Uterus (tissue), 4 donors: ENCODE data around the gene ZBTB47. TPM values are rescaled to one million over a fixed set of nuclear protein-coding genes. Genes with fewer than 3 reads are reported as not detected.

Source experiments
- DNase-seq, 2 donors: peaks; one replicate each; pipeline ENCODE4 v3.0.0-alpha.2; 2019 to 2020
- H3K27ac ChIP-seq, 2 donors: fragments of 200-600 bp; sonication (generic); 1 replicate in 1 of 2; 2 replicates in 1 of 2; pipeline ENCODE4 v1.5.1; 2016 to 2018
- H3K27me3 ChIP-seq, 2 donors: fragments of 200-600 bp; sonication (generic); one replicate each; pipeline ENCODE4 v1.5.1; 2018 to 2019; ENCODE audit warnings: control low read depth in 1 of 2
- H3K36me3 ChIP-seq, 2 donors: fragments of 200-600 bp; sonication (generic); one replicate each; pipeline ENCODE4 v1.5.1; 2019; ENCODE audit warnings: control low read depth in 1 of 2
- H3K4me1 ChIP-seq, 2 donors: fragments of 200-600 bp; sonication (generic); one replicate each; pipeline ENCODE4 v1.5.1; 2018 to 2019; ENCODE audit warnings: control low read depth in 1 of 2
- H3K4me3 ChIP-seq, 2 donors: fragments of 200-600 bp; sonication (generic); 1 replicate in 1 of 2; 2 replicates in 1 of 2; pipeline ENCODE4 v1.5.1; 2018 to 2019; ENCODE audit warnings: mild to moderate bottlenecking in 1 of 2
- H3K9me3 ChIP-seq, 2 donors: fragments of 200-600 bp; sonication (generic); one replicate each; pipeline ENCODE4 v1.5.1; 2019; ENCODE audit warnings: control low read depth in 1 of 2
- POLR2A ChIP-seq, 2 donors: fragments of 450-650 bp; IDR thresholded peaks; one replicate each; pipeline ENCODE4 v1.6.1; 2016; ENCODE audit warnings: antibody characterized with exemption in 2 of 2, mild to moderate bottlenecking in 1 of 2, moderate library complexity in 1 of 2
- intact Hi-C: fragments of 100-400 bp; cut with DNase I; formaldehyde crosslinking; loops from one replicate; pipeline ENCODE4 v1.15.1; 2023; ENCODE audit warnings: low total_unique reads
- total RNA-seq, 4 donors: library from RNA; depleted of rRNA in 3 of 4; stranded (reverse); fragments of >200 nt in 3 of 4; gene quantifications; one replicate each; pipeline versions ENCODE4 v1.1.0 to v1.2.4, GENCODE V29; 2014 to 2023
- TF ChIP-seq, protein P1 (sequence below), 4 experiments: fragments of 200-600 bp in 2 of 4; fragments of 450-650 bp in 2 of 4; sonication (generic) in 2 of 4; IDR thresholded peaks; one replicate each; pipeline ENCODE4 v1.5.1; 2016 to 2019; ENCODE audit warnings: antibody characterized with exemption in 4 of 4, mild to moderate bottlenecking in 2 of 4, moderate library complexity in 1 of 4
- donor health status: DM: yes; HTN: yes; CAD: no.

Gene ZBTB47
- total RNA-seq, 4 donors from 2014 or later = 29.1 to 44.7 (median 32.1) TPM

DNA sequence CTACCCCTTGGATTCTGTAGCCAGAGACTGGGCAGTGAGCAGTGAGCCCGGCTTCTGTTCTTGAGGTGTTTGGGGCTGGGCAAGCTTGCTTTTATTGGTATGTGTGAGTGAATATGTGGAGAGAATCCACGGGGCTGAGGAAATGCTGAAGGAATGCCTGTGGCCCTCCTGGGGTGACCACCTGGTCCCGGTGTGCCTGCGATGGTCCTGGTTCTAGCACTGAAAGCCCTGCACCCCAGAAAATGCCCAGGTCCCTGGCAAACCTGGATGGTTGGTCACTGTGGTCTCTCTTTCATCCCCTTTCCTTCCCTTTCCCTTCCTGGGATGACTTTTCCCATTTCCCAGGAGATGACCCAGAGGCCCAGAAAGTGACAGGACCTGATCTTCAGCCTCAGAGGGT lies 4.2 kb downstream of the ZBTB47 start:
- DNase-seq = no peak
- H3K9me3 ChIP-seq = no peaks in the 10 kb centered on the region
- peaks cover 0 to 14% of the 10 kb centered on the region in 2 donors for H3K4me1 ChIP-seq
- no peak overlapping the region for H3K27ac ChIP-seq
- intact Hi-C loops = loop anchor here (10.0 kb wide), 1 partner anchor 53 kb away; the partner anchor contains the start of gene NKTR
- no peaks in the 10 kb centered on the region for H3K36me3 ChIP-seq
- TF ChIP-seq, protein P1, sequence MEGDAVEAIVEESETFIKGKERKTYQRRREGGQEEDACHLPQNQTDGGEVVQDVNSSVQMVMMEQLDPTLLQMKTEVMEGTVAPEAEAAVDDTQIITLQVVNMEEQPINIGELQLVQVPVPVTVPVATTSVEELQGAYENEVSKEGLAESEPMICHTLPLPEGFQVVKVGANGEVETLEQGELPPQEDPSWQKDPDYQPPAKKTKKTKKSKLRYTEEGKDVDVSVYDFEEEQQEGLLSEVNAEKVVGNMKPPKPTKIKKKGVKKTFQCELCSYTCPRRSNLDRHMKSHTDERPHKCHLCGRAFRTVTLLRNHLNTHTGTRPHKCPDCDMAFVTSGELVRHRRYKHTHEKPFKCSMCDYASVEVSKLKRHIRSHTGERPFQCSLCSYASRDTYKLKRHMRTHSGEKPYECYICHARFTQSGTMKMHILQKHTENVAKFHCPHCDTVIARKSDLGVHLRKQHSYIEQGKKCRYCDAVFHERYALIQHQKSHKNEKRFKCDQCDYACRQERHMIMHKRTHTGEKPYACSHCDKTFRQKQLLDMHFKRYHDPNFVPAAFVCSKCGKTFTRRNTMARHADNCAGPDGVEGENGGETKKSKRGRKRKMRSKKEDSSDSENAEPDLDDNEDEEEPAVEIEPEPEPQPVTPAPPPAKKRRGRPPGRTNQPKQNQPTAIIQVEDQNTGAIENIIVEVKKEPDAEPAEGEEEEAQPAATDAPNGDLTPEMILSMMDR (IDR thresholded peaks at IDR 0.05) = no peak
- no peak for TF ChIP-seq POLR2A (IDR thresholded peaks at IDR 0.05)
- no peaks in the 10 kb centered on the region for H3K27me3 ChIP-seq
- no peak overlapping the region for H3K4me3 ChIP-seq

DNA sequence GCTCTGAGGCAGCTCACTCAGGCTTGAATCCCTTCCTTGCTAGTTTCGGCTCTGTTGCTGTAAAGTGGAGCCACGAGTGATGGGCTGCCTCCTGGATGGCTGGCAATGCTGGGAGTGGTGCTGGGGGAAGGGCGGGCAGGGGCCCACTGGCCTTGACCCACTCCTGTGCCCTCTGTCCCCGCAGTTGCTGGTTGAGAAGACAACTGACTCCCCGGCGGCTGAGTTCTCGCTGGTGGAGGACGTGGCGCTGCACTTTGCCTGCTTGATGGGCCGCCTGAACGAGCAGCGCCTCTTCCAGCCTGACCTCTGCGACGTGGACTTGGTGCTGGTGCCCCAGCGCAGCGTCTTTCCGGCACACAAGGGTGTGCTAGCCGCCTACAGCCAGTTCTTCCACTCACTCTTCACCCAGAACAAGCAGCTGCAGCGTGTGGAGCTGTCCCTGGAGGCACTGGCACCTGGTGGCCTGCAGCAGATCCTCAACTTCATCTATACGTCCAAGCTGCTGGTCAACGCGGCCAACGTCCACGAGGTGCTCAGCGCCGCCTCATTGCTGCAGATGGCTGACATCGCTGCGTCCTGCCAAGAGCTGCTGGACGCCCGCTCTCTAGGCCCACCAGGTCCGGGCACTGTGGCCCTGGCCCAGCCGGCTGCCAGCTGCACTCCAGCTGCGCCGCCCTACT lies 4.7 kb downstream of the ZBTB47 start:
- no peaks in the 10 kb centered on the region for H3K9me3 ChIP-seq
- no peak overlapping the region for H3K27ac ChIP-seq
- H3K36me3 ChIP-seq = no peaks in the 10 kb centered on the region
- no peaks in the 10 kb centered on the region for H3K27me3 ChIP-seq
- peaks cover 0 to 8% of the 10 kb centered on the region in 2 donors for H3K4me1 ChIP-seq
- DNase-seq = no peak
- intact Hi-C loops = loop anchor here (10.0 kb wide), 1 partner anchor 53 kb away; the partner anchor contains the start of gene NKTR
- no peak overlapping the region for H3K4me3 ChIP-seq
- no peak for TF ChIP-seq POLR2A (IDR thresholded peaks at IDR 0.05)
- TF ChIP-seq, protein P1 (IDR thresholded peaks at IDR 0.05) = no peak

DNA sequence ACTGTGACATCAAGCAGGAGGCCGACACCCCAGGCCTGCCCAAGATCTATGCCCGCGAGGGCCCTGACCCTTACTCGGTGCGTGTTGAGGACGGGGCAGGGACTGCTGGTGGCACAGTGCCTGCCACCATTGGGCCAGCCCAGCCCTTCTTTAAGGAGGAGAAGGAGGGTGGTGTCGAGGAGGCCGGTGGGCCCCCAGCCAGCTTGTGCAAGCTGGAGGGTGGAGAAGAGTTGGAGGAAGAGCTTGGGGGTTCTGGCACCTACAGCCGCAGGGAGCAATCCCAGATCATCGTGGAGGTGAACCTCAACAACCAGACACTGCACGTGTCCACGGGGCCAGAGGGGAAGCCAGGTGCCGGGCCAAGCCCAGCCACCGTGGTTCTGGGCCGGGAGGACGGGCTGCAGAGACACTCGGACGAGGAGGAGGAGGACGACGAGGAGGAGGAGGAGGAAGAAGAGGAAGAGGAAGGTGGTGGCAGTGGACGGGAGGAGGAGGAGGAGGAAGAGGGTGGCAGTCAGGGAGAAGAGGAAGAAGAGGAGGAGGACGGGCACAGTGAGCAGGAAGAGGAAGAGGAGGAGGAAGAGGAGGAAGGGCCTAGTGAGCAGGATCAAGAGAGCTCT lies 5.4 kb downstream of the ZBTB47 start:
- DNase-seq = no peak
- Histone ChIP-seq H3K27me3 (no peaks in the 10 kb centered on the region), H3K9me3 (no peaks in the 10 kb centered on the region), H3K27ac (no peak overlapping the region), H3K4me1 (peaks cover 0 to 8% of the 10 kb centered on the region in 2 donors), H3K36me3 (no peaks in the 10 kb centered on the region), H3K4me3 (no peak overlapping the region)
- TF ChIP-seq POLR2A (IDR thresholded peaks at IDR 0.05) = no peak
- TF ChIP-seq, protein P1 (IDR thresholded peaks at IDR 0.05) = no peak
- intact Hi-C loops = loop anchor here (10.0 kb wide), 1 partner anchor 54 kb away; the partner anchor contains the start of gene NKTR

DNA sequence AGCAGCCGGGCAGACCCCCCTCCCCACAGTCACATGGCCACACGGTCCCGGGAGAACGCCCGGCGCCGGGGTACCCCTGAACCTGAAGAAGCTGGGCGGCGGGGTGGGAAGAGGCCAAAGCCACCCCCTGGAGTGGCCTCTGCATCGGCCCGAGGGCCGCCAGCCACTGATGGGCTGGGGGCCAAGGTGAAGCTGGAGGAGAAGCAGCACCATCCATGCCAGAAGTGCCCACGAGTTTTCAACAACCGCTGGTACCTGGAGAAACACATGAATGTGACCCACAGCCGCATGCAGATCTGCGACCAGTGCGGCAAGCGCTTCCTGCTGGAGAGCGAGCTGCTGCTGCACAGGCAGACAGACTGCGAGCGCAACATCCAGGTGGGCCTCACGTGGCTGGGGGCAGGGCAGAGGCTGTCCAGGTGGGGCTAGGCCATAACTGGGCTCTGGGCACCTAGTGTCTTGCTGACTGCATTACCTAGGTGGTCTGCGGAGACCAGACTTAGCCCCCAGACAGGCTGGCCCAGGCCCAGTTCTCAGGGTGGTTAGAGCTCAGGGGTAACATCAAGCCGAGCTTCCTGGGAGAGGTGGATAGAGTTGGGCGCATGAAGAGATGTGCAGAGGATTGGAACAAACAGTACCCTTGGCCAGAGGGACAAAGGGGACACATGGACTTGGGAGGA lies 6.1 kb downstream of the ZBTB47 start:
- H3K36me3 ChIP-seq = no peaks in the 10 kb centered on the region
- H3K4me3 ChIP-seq = no peak overlapping the region
- peaks cover 0 to 8% of the 10 kb centered on the region in 2 donors for H3K4me1 ChIP-seq
- no peaks in the 10 kb centered on the region for H3K27me3 ChIP-seq
- no peaks in the 10 kb centered on the region for H3K9me3 ChIP-seq
- TF ChIP-seq, protein P1 (IDR thresholded peaks at IDR 0.05) = no peak
- no peak for TF ChIP-seq POLR2A (IDR thresholded peaks at IDR 0.05)
- peak overlapping the region in 1 of 2 donors; percentile 11 for H3K27ac ChIP-seq
- intact Hi-C loops = loop anchor here (10.0 kb wide), 1 partner anchor 55 kb away; the partner anchor contains the start of gene NKTR
- no peak for DNase-seq
